HepG2 (cell line): ENCODE results near the gene PIGK. TPM values are rescaled to one million over a fixed set of nuclear protein-coding genes. Genes with fewer than 3 reads are reported as not detected.

ENCODE experiments used
- BORCS8-MEF2B ChIP-seq: sonication (generic); formaldehyde crosslinking; IDR thresholded peaks from 2 replicates; pipeline ENCODE4 v1.8.0; 2022; ENCODE audit warnings: mild to moderate bottlenecking, missing genetic modification reagents
- GZF1 ChIP-seq: sonication (generic); formaldehyde crosslinking; IDR thresholded peaks from 2 replicates; pipeline ENCODE4 v1.5.1; 2020; ENCODE audit warnings: mild to moderate bottlenecking, missing genetic modification reagents
- KDM5A ChIP-seq: fragments of 200-600 bp; sonication (generic); IDR thresholded peaks from 2 replicates; pipeline ENCODE4 v1.7.0; 2018; ENCODE audit warnings: antibody characterized with exemption, mild to moderate bottlenecking, low read length, borderline replicate concordance
- KDM5B ChIP-seq: sonication (generic); formaldehyde crosslinking; IDR thresholded peaks from 2 replicates; pipeline ENCODE4 v1.4.0; 2020; ENCODE audit warnings: missing genetic modification reagents, mild to moderate bottlenecking, borderline replicate concordance
- KLF16 ChIP-seq, 2 experiments: sonication (generic) in 1 of 2; formaldehyde crosslinking in 1 of 2; IDR thresholded peaks; 2 replicates each; pipeline versions ENCODE4 v1.6.1 to v1.8.0; 2016 to 2023; ENCODE audit warnings: missing genetic modification reagents in 2 of 2, missing compliant biosample characterization in 1 of 2
- RBFOX2 ChIP-seq: fragments of 200-400 bp; formaldehyde crosslinking; IDR thresholded peaks from 2 replicates; pipeline ENCODE4 v1.6.1; 2017; ENCODE audit warnings: low read depth, mild to moderate bottlenecking, low read length
- SIN3A ChIP-seq: IDR thresholded peaks from 2 replicates; pipeline ENCODE4 v1.6.1; 2011; ENCODE audit warnings: low read depth, mild to moderate bottlenecking, control low read depth, low read length, borderline replicate concordance
- SIN3B ChIP-seq: fragments of 150-350 bp; IDR thresholded peaks from 2 replicates; pipeline ENCODE4 v1.6.1; 2014; ENCODE audit warnings: low read length
- YEATS4 ChIP-seq: sonication (generic); formaldehyde crosslinking; IDR thresholded peaks from 2 replicates; pipeline ENCODE4 v1.4.0; 2020; ENCODE audit warnings: missing genetic modification reagents, borderline replicate concordance
- ZNF274 ChIP-seq: sonication (generic); formaldehyde crosslinking; IDR thresholded peaks from 2 replicates; pipeline ENCODE4 v1.5.1; 2020; ENCODE audit warnings: mild to moderate bottlenecking, missing genetic modification reagents
- ZNF619 ChIP-seq: sonication (generic); formaldehyde crosslinking; IDR thresholded peaks from 2 replicates; pipeline ENCODE4 v1.4.0; 2020; ENCODE audit warnings: mild to moderate bottlenecking, missing genetic modification reagents
- ZNF777 ChIP-seq: sonication (generic); formaldehyde crosslinking; IDR thresholded peaks from 2 replicates; pipeline ENCODE4 v1.4.0; 2020; ENCODE audit warnings: missing genetic modification reagents
- polyA plus RNA-seq, 8 experiments: library from polyadenylated mRNA; depleted of rRNA in 3 of 8; stranded (reverse) in 7 of 8; unstranded in 1 of 8; fragments of >200 nt; fragmentation: Illumina TruSeq in 4 of 8; extraction: Trizol in 4 of 8; gene quantifications; 2 replicates each; pipeline versions ENCODE4 v1.2.1 to v1.2.3, GENCODE V29; 2011 to 2016; ENCODE audit warnings: low read depth in 4 of 8, missing spikeins in 1 of 8, mixed read lengths in 1 of 8; ENCODE audit not compliant: insufficient read depth in 1 of 8
- total RNA-seq, 5 experiments: library from RNA; depleted of rRNA; stranded (reverse); fragments of >200 nt; fragmentation: Illumina TruSeq; extraction: Trizol; gene quantifications; 2 replicates each; pipeline ENCODE4 v1.2.3, GENCODE V29; 2016; ENCODE audit warnings: low read depth in 1 of 5
- TF ChIP-seq, protein P1 (sequence below): sonication (generic); formaldehyde crosslinking; IDR thresholded peaks from 2 replicates; pipeline ENCODE4; 2020; ENCODE audit warnings: missing genetic modification reagents, mild to moderate bottlenecking, borderline replicate concordance
- TF ChIP-seq, protein P2 (sequence below): sonication (generic); formaldehyde crosslinking; IDR thresholded peaks from 2 replicates; pipeline ENCODE4 v1.8.0; 2022; ENCODE audit warnings: missing genetic modification reagents, mild to moderate bottlenecking, inconsistent platforms, borderline replicate concordance
- TF ChIP-seq, protein P3 (sequence below): sonication (generic); formaldehyde crosslinking; IDR thresholded peaks from 2 replicates; pipeline ENCODE4 v1.8.0; 2023; ENCODE audit warnings: mild to moderate bottlenecking, missing genetic modification reagents
- TF ChIP-seq, protein P4 (sequence below): sonication (generic); formaldehyde crosslinking; IDR thresholded peaks from 2 replicates; pipeline ENCODE4 v1.5.1; 2020; ENCODE audit warnings: mild to moderate bottlenecking, moderate library complexity, missing genetic modification reagents
- TF ChIP-seq, protein P5 (sequence below): sonication (generic); formaldehyde crosslinking; conservative IDR thresholded peaks from 2 replicates; pipeline ENCODE4 v1.4.0; 2020; ENCODE audit warnings: missing genetic modification reagents
- TF ChIP-seq, protein P6 (sequence below): IDR thresholded peaks from 2 replicates; pipeline ENCODE4 v1.6.1; 2012; ENCODE audit warnings: inconsistent platforms
- TF ChIP-seq, protein P7 (sequence below): sonication (generic); IDR thresholded peaks from 2 replicates; pipeline ENCODE4 v1.6.1; 2016; ENCODE audit warnings: low read depth, borderline replicate concordance

PIGK gene
- total and polyA plus RNA-seq, 2 of the 13 experiments (the other 11 are each of a cell fraction or from before 2014, with no cell fraction given) = 14.7 to 38.5 TPM

DNA sequence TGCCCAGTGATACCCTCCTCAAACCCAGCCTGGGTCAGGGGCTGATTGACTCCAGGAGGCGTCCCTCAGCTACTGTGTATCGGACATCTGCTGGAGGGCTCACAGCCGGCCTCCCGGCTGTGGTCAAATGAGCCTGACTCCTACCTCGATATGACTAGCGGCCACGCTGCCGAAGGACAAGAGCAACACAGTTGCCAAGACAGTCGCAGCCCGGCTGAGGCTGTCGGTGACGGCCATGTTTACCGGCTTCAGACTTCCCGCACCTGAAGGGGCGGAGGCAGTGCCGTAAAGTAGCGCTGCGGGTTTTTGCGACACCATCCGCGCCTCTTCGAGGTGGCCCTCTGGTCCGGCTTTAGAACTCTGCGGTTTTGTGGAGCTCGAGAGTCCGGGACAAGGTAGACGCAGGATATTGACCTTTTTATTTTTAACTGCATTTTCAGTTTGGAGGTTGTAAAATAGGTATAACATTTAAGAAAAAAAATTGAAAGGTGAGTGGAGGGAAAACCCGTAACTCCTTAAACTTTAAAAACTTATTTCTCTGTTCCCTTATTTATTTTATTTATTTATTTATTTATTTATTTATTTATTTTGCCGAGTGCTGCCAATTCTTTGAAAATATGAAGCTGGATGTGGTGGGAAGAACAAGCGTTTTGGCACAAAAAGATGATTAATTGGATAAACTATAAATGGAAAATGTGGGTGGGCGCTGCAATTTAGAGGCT is at the start of gene PIGK (continued):
- peak in 1 of 2 experiments; percentile 73; a peak in 2 of 4 replicates for TF ChIP-seq KLF16 (CRISPR knock-in tag; IDR thresholded peaks at IDR 0.05)
- peak; percentile 90 for TF ChIP-seq KDM5A
- TF ChIP-seq, protein P1, sequence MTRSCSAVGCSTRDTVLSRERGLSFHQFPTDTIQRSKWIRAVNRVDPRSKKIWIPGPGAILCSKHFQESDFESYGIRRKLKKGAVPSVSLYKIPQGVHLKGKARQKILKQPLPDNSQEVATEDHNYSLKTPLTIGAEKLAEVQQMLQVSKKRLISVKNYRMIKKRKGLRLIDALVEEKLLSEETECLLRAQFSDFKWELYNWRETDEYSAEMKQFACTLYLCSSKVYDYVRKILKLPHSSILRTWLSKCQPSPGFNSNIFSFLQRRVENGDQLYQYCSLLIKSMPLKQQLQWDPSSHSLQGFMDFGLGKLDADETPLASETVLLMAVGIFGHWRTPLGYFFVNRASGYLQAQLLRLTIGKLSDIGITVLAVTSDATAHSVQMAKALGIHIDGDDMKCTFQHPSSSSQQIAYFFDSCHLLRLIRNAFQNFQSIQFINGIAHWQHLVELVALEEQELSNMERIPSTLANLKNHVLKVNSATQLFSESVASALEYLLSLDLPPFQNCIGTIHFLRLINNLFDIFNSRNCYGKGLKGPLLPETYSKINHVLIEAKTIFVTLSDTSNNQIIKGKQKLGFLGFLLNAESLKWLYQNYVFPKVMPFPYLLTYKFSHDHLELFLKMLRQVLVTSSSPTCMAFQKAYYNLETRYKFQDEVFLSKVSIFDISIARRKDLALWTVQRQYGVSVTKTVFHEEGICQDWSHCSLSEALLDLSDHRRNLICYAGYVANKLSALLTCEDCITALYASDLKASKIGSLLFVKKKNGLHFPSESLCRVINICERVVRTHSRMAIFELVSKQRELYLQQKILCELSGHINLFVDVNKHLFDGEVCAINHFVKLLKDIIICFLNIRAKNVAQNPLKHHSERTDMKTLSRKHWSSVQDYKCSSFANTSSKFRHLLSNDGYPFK (CRISPR knock-in tag) = peak; percentile 44; the same call in 1 of the 2 replicates
- 0 out of 2 replicates have a peak, but pooled peaks have one; percentile 45 for TF ChIP-seq RBFOX2
- TF ChIP-seq ZNF777 (CRISPR knock-in tag) = peak; percentile 75
- TF ChIP-seq YEATS4 (CRISPR knock-in tag) = peak; percentile 61; the same call in 1 of the 2 replicates
- TF ChIP-seq BORCS8-MEF2B (CRISPR knock-in tag) = peak; percentile 80
- peak; percentile 88; the same call in 1 of the 2 replicates for TF ChIP-seq SIN3A
- peak; percentile 74; the same call in 1 of the 2 replicates for TF ChIP-seq SIN3B
- TF ChIP-seq GZF1 (CRISPR knock-in tag) = peak; percentile 48; the same call in 1 of the 2 replicates
- TF ChIP-seq, protein P2, sequence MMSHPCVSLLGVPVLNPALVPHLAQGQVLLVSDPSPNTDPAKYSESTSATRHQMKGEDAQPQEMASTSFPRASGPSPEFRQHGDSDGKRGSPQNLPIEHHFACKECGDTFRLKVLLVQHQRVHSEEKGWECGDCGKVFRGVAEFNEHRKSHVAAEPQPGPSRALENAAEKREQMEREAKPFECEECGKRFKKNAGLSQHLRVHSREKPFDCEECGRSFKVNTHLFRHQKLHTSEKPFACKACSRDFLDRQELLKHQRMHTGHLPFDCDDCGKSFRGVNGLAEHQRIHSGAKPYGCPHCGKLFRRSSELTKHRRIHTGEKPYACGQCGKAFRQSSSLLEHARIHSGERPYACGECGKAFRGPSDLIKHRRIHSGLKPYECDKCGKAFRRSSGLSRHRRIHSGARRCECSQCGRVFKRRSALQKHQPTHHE (CRISPR knock-in tag) = 0 out of 2 replicates have a peak, but pooled peaks have one; percentile 49
- TF ChIP-seq KDM5B = peak; percentile 56; the same call in 1 of the 2 replicates
- TF ChIP-seq, protein P3, sequence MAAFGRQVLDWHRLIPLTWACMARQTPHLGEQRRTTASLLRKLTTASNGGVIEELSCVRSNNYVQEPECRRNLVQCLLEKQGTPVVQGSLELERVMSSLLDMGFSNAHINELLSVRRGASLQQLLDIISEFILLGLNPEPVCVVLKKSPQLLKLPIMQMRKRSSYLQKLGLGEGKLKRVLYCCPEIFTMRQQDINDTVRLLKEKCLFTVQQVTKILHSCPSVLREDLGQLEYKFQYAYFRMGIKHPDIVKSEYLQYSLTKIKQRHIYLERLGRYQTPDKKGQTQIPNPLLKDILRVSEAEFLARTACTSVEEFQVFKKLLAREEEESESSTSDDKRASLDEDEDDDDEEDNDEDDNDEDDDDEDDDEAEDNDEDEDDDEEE = 0 out of 2 replicates have a peak, but pooled peaks have one; percentile 45
- TF ChIP-seq, protein P4, sequence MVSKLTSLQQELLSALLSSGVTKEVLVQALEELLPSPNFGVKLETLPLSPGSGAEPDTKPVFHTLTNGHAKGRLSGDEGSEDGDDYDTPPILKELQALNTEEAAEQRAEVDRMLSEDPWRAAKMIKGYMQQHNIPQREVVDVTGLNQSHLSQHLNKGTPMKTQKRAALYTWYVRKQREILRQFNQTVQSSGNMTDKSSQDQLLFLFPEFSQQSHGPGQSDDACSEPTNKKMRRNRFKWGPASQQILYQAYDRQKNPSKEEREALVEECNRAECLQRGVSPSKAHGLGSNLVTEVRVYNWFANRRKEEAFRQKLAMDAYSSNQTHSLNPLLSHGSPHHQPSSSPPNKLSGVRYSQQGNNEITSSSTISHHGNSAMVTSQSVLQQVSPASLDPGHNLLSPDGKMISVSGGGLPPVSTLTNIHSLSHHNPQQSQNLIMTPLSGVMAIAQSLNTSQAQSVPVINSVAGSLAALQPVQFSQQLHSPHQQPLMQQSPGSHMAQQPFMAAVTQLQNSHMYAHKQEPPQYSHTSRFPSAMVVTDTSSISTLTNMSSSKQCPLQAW (CRISPR knock-in tag) = 0 out of 2 replicates have a peak, but pooled peaks have one; percentile 14
- TF ChIP-seq, protein P5, sequence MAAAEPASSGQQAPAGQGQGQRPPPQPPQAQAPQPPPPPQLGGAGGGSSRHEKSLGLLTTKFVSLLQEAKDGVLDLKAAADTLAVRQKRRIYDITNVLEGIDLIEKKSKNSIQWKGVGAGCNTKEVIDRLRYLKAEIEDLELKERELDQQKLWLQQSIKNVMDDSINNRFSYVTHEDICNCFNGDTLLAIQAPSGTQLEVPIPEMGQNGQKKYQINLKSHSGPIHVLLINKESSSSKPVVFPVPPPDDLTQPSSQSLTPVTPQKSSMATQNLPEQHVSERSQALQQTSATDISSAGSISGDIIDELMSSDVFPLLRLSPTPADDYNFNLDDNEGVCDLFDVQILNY (CRISPR knock-in tag) = peak; percentile 85
- no peak for TF ChIP-seq ZNF619 (CRISPR knock-in tag)
- peak; percentile 57; the same call in 1 of the 2 replicates for TF ChIP-seq ZNF274 (CRISPR knock-in tag)
- TF ChIP-seq, protein P6, sequence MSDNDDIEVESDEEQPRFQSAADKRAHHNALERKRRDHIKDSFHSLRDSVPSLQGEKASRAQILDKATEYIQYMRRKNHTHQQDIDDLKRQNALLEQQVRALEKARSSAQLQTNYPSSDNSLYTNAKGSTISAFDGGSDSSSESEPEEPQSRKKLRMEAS = peak; percentile 38; the same call in 1 of the 2 replicates
- TF ChIP-seq, protein P7, sequence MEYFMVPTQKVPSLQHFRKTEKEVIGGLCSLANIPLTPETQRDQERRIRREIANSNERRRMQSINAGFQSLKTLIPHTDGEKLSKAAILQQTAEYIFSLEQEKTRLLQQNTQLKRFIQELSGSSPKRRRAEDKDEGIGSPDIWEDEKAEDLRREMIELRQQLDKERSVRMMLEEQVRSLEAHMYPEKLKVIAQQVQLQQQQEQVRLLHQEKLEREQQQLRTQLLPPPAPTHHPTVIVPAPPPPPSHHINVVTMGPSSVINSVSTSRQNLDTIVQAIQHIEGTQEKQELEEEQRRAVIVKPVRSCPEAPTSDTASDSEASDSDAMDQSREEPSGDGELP = peak; percentile 57; the same call in 1 of the 2 replicates
